Measurements from ENCODE around the gene NME8. TPM values are rescaled to one million over a fixed set of nuclear protein-coding genes. Genes with fewer than 3 reads are reported as not detected.

Gene NME8
- total RNA-seq, 2 experiments from 2014 or later: not detected

GRCh38 chr7:37930226-37930948 lies 82.0 kb downstream of the NME8 start:
- Mint-ChIP-seq H3K9me3 (peaks cover 2% of the 10 kb centered on the region), H3K36me3 (ENCODE audit: low read depth) (no peaks in the 10 kb centered on the region), H3K4me3 (no peak overlapping the region), H3K27ac (no peak overlapping the region), H3K27me3 (peaks cover 2% of the 10 kb centered on the region), H3K4me1 (no peaks in the 10 kb centered on the region)
- ChIA-PET CTCF (interaction anchor here (0.6 kb wide), 1 partner anchor 701 kb away, joined by 3 read pairs; no protein-coding TSS in a partner anchor), POLR2A (no interaction called here)
- no peak for DNase-seq

- Mint-ChIP-seq H3K9me3 (no peaks in the 10 kb centered on the region), H3K27ac (no peak overlapping the region), H3K27me3 (peaks cover 3% of the 10 kb centered on the region), H3K36me3 (ENCODE audit: low read depth) (no peaks in the 10 kb centered on the region), H3K4me1 (no peaks in the 10 kb centered on the region), H3K4me3 (no peak overlapping the region)
- no peak for DNase-seq
- ChIA-PET POLR2A (no interaction called here), CTCF (interaction anchor here (0.8 kb wide), 1 partner anchor 15 kb away, joined by 3 read pairs; no protein-coding TSS in a partner anchor)
These were observed 84.1 kb downstream of the NME8 start for GRCh38 chr7:37932543-37932942.

- Mint-ChIP-seq H3K27ac (no peak overlapping the region), H3K4me3 (no peak overlapping the region), H3K9me3 (no peaks in the 10 kb centered on the region), H3K36me3 (ENCODE audit: low read depth) (no peaks in the 10 kb centered on the region), H3K27me3 (peaks cover 3% of the 10 kb centered on the region), H3K4me1 (no peaks in the 10 kb centered on the region)
- CTCF ChIA-PET: interaction anchor here (0.8 kb wide), 1 partner anchor 15 kb away, joined by 3 read pairs; no protein-coding TSS in a partner anchor
- no peak for DNase-seq
- POLR2A ChIA-PET: no interaction called here
These were observed 84.7 kb downstream of the NME8 start for GRCh38 chr7:37933018-37933566.

DNA sequence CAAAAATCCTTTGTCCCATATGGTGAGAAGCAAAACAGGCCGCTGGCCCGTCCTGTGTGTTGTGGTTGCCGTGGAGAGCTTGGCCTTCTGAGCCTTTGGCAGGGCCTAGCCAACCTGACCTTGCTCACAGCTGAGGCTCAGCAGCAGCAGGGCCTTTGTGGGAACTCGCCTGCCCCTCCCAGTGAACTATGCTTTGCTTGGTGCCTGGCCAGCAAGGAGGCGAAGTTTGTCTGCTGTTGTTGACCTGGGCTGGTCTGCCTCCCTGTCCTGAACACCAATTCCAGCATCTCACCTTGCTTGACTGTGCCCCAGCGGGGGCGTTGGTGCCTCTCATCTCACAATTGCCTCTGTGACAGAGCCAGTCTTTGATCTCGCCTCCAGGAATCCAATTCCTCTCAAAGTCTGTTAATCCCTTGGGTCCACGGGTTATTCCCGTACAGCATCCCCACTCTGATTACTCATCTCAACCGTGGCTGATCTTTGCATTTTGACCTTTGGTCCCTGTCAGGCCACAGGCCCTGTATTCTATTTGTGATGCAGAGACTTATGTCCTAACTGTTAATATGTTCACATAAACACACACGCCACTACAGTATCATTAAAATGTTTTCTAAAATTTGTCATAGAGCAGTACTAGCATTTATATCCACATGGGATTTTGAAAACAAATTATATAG lies 94.7 kb downstream of the NME8 start:
- Mint-ChIP-seq H3K9me3 (no peaks in the 10 kb centered on the region), H3K27me3 (no peaks in the 10 kb centered on the region), H3K36me3 (ENCODE audit: low read depth) (no peaks in the 10 kb centered on the region), H3K4me1 (no peaks in the 10 kb centered on the region), H3K4me3 (no peak overlapping the region), H3K27ac (no peak overlapping the region)
- POLR2A ChIA-PET: no interaction called here
- no peak for DNase-seq
- CTCF ChIA-PET: no interaction called here

GRCh38 chr7:37943905-37944736 lies 95.7 kb downstream of the NME8 start:
- ChIA-PET CTCF (no interaction called here), POLR2A (no interaction called here)
- no peaks in the 10 kb centered on the region for H3K9me3 Mint-ChIP-seq
- no peaks in the 10 kb centered on the region for H3K4me1 Mint-ChIP-seq
- no peak overlapping the region for H3K27ac Mint-ChIP-seq
- DNase-seq: no peak
- no peaks in the 10 kb centered on the region for H3K27me3 Mint-ChIP-seq
- no peaks in the 10 kb centered on the region for H3K36me3 Mint-ChIP-seq (ENCODE audit: low read depth)
- no peak overlapping the region for H3K4me3 Mint-ChIP-seq

- no peak for DNase-seq
- CTCF ChIA-PET: no interaction called here
- Mint-ChIP-seq H3K27ac (no peak overlapping the region), H3K9me3 (no peaks in the 10 kb centered on the region), H3K36me3 (ENCODE audit: low read depth) (no peaks in the 10 kb centered on the region), H3K4me3 (no peak overlapping the region), H3K27me3 (no peaks in the 10 kb centered on the region), H3K4me1 (no peaks in the 10 kb centered on the region)
- POLR2A ChIA-PET: no interaction called here
These were observed 96.3 kb downstream of the NME8 start for GRCh38 chr7:37944737-37945054.

DNA sequence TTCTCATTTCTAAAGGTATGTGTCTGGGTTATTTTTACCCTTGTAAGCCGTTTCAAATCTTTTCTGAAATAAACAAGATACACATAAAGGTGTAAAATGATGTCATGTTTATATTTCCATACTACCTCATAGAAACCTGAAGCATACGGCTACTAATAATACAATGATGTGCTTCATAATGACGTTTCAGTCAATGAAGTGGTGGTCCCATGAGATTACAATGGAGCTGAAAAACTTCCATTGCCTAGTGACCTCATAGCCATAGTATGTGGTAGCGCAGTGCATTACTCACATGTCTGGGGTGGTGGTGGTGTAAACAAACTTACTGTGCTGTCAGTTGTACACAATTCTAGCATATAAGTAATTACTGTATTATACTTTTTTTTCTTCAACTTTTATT lies 96.9 kb downstream of the NME8 start:
- no peaks in the 10 kb centered on the region for H3K27me3 Mint-ChIP-seq
- no peak for DNase-seq
- CTCF ChIA-PET: no interaction called here
- no peaks in the 10 kb centered on the region for H3K36me3 Mint-ChIP-seq (ENCODE audit: low read depth)
- no peaks in the 10 kb centered on the region for H3K4me1 Mint-ChIP-seq
- H3K9me3 Mint-ChIP-seq: no peaks in the 10 kb centered on the region
- no peak overlapping the region for H3K4me3 Mint-ChIP-seq
- no peak overlapping the region for H3K27ac Mint-ChIP-seq
- POLR2A ChIA-PET: no interaction called here

GRCh38 chr7:37947138-37947940 lies 98.9 kb downstream of the NME8 start:
- ChIA-PET POLR2A (no interaction called here), CTCF (interaction anchor here (0.6 kb wide), 1 partner anchor 53 kb away, joined by 3 read pairs; no protein-coding TSS in a partner anchor)
- no peak overlapping the region for H3K4me3 Mint-ChIP-seq
- H3K4me1 Mint-ChIP-seq: no peaks in the 10 kb centered on the region
- H3K36me3 Mint-ChIP-seq (ENCODE audit: low read depth): no peaks in the 10 kb centered on the region
- no peaks in the 10 kb centered on the region for H3K27me3 Mint-ChIP-seq
- H3K9me3 Mint-ChIP-seq: no peaks in the 10 kb centered on the region
- no peak overlapping the region for H3K27ac Mint-ChIP-seq
- DNase-seq: no peak

DNA sequence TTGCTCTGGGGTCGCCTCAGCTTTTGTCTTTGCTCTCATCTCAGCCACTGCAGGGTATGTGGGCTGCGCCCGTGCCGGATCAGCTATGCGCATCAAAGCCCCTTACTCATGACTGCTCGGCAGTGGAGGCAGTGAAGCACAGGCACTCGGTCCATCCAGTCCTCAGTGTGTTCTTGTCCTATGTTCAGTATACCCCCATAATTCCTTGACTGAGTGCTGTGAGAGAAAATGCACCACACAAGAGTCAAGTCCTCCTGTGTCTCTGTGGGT lies 99.5 kb downstream of the NME8 start:
- DNase-seq: no peak
- Mint-ChIP-seq H3K27ac (no peak overlapping the region), H3K4me1 (no peaks in the 10 kb centered on the region), H3K9me3 (no peaks in the 10 kb centered on the region), H3K4me3 (no peak overlapping the region), H3K36me3 (ENCODE audit: low read depth) (no peaks in the 10 kb centered on the region), H3K27me3 (no peaks in the 10 kb centered on the region)
- POLR2A ChIA-PET: no interaction called here
- CTCF ChIA-PET: interaction anchor here (0.6 kb wide), 1 partner anchor 52 kb away, joined by 3 read pairs; no protein-coding TSS in a partner anchor

Other genes with a start within 250 kb of the NME8 start
- gene GPR141, start 164.8 kb upstream of the NME8 start, total RNA-seq: not detected
- gene SFRP4, start 68.2 kb downstream of the NME8 start, total RNA-seq: not detected
- gene EPDR1, start 72.0 kb downstream of the NME8 start, total RNA-seq: under 1 TPM; 0.54 to 0.87 TPM

Measured in activated CD4-positive, alpha-beta T cell treated with anti-CD3 and anti-CD28 coated beads, Interleukin-2, amount 10 ng/mL, durations not matched to agents 7 days and 5 days (primary cell).